ENCODE data around the gene SCIN.

GRCh38 chr7:12607134-12607533, 36.6 kb downstream of the SCIN start:
- no peak for TF ChIP-seq CTCF (optimal IDR thresholded peaks at IDR 0.05 in 1 of 3, IDR thresholded peaks at IDR 0.05 in 1 of 3, conservative IDR thresholded peaks at IDR 0.05 in 1 of 3; ENCODE audit: extremely low read depth in 1 of 3, insufficient read depth in 2 of 3, low read length in 3 of 3)
- TF ChIP-seq EZH2 (IDR thresholded peaks at IDR 0.05; ENCODE audit: low read length) = no peak
